Adrenal gland (tissue), 5 donors: Measurements from ENCODE around the gene ZBTB9.

Experiments used
- CTCF ChIP-seq, 6 experiments: fragments of 450-650 bp in 4 of 6; fragments of 200-600 bp in 2 of 6; sonication (generic) in 1 of 6; IDR thresholded peaks; 1 replicate in 5 of 6; 2 replicates in 1 of 6; pipeline versions ENCODE4 v1.5.1 to v1.8.0; 2016 to 2021; ENCODE audit warnings: antibody characterized with exemption in 6 of 6, mild to moderate bottlenecking in 2 of 6, moderate library complexity in 1 of 6
- POLR2A ChIP-seq, 2 donors: fragments of 450-650 bp; IDR thresholded peaks; one replicate each; pipeline ENCODE4 v1.6.1; 2017; ENCODE audit warnings: antibody characterized with exemption in 2 of 2, mild to moderate bottlenecking in 2 of 2, moderate library complexity in 1 of 2
- donor health status: DM: no; HTN: no; CAD: no.

GRCh38 chr6:33477864-33478263 lies 23.5 kb downstream of the ZBTB9 start:
- no peak for TF ChIP-seq CTCF (IDR thresholded peaks at IDR 0.05)
- no peak for TF ChIP-seq POLR2A (IDR thresholded peaks at IDR 0.05)
